ENCODE results near the gene NOD2.

The NOD2 gene

GRCh38 chr16:50731130-50731988 is 38.0 kb downstream of the NOD2 start:
- Histone ChIP-seq H3K4me1 (ENCODE audit: control insufficient read depth, insufficient read depth, low read length) (no peaks in the 10 kb centered on the region), H3K9me3 (ENCODE audit: control insufficient read depth, low read length) (no peaks in the 10 kb centered on the region), H3K36me3 (ENCODE audit: control insufficient read depth, insufficient read depth, low read length) (no peaks in the 10 kb centered on the region), H3K27me3 (ENCODE audit: control insufficient read depth, insufficient read depth, low read length) (no peaks in the 10 kb centered on the region), H3K4me3 (ENCODE audit: low read length) (no peak overlapping the region), H3K9ac (ENCODE audit: low read length) (no peak overlapping the region)

DNA sequence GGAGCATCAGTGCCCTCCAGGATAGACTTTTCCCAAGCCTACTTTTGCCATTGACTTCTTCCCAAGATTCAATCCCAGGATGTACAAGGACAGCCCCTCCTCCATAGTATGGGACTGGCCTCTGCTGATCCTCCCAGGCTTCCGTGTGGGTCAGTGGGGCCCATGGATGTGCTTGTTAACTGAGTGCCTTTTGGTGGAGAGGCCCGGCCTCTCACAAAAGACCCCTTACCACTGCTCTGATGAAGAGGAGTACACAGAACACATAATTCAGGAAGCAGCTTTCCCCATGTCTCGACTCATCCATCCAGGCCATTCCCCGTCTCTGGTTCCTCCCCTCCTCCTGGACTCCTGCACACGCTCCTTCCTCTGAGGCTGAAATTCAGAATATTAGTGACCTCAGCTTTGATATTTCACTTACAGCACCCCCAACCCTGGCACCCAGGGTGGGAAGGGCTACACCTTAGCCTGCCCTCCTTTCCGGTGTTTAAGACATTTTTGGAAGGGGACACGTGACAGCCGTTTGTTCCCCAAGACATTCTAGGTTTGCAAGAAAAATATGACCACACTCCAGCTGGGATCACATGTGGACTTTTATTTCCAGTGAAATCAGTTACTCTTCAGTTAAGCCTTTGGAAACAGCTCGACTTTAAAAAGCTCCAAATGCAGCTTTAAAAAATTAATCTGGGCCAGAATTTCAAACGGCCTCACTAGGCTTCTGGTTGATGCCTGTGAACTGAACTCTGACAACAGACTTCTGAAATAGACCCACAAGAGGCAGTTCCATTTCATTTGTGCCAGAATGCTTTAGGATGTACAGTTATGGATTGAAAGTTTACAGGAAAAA is 38.8 kb downstream of the NOD2 start:
- no peak overlapping the region for H3K4me3 ChIP-seq (ENCODE audit: low read length)
- no peaks in the 10 kb centered on the region for H3K9me3 ChIP-seq (ENCODE audit: control insufficient read depth, low read length)
- no peaks in the 10 kb centered on the region for H3K27me3 ChIP-seq (ENCODE audit: control insufficient read depth, insufficient read depth, low read length)
- H3K4me1 ChIP-seq (ENCODE audit: control insufficient read depth, insufficient read depth, low read length) = no peaks in the 10 kb centered on the region
- no peak overlapping the region for H3K9ac ChIP-seq (ENCODE audit: low read length)
- H3K36me3 ChIP-seq (ENCODE audit: control insufficient read depth, insufficient read depth, low read length) = no peaks in the 10 kb centered on the region

DNA sequence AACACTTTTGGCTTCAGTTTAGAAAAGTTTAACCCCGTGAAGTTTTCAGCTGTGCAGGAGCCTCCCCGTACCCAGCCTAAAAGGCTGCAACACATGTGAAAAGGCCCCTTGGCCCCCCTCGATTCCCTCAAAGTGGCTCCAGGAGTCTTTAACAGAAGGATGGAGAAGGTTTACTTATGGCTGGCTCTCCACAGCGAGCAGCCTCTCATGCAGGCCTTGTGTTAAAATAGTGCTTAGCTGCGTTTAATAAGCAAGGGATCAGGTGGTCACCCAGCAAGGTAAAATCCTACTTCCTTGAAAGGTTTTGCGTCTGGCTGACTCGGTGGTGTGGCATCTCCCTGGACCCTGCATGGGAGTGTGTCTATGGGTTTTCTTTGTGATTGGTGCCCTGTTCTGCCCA is 40.1 kb downstream of the NOD2 start:
- no peaks in the 10 kb centered on the region for H3K36me3 ChIP-seq (ENCODE audit: control insufficient read depth, insufficient read depth, low read length)
- no peaks in the 10 kb centered on the region for H3K9me3 ChIP-seq (ENCODE audit: control insufficient read depth, low read length)
- no peak overlapping the region for H3K9ac ChIP-seq (ENCODE audit: low read length)
- no peaks in the 10 kb centered on the region for H3K27me3 ChIP-seq (ENCODE audit: control insufficient read depth, insufficient read depth, low read length)
- H3K4me1 ChIP-seq (ENCODE audit: control insufficient read depth, insufficient read depth, low read length) = no peaks in the 10 kb centered on the region
- no peak overlapping the region for H3K4me3 ChIP-seq (ENCODE audit: low read length)

DNA sequence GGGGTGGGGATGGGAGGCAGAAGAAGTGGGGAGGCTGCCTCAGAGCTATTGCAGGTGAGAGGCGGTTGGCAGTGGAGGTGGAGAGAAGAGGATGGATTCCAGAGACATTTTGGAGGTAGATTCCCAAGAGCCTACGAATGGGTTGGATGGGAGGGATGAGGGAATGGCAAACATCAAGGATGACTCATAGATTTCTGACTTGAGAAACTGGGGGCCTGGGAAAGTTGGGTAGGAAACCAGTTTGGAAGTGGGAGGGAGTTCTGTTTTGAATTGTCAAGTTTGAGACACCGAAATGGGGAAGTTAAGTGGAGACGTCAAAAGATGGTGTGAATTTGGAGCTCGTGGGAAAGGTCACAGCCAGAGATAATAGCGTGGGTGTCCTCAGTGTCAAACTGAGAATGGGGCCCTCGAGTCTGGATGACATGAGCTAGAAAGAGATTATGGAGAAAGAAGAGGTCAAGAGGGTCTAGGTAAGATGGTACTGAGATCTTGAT is 42.3 kb downstream of the NOD2 start:
- Histone ChIP-seq H3K4me3 (ENCODE audit: low read length) (no peak overlapping the region), H3K36me3 (ENCODE audit: control insufficient read depth, insufficient read depth, low read length) (no peaks in the 10 kb centered on the region), H3K27me3 (ENCODE audit: control insufficient read depth, insufficient read depth, low read length) (no peaks in the 10 kb centered on the region), H3K9ac (ENCODE audit: low read length) (no peak overlapping the region), H3K4me1 (ENCODE audit: control insufficient read depth, insufficient read depth, low read length) (no peaks in the 10 kb centered on the region), H3K9me3 (ENCODE audit: control insufficient read depth, low read length) (no peaks in the 10 kb centered on the region)

DNA sequence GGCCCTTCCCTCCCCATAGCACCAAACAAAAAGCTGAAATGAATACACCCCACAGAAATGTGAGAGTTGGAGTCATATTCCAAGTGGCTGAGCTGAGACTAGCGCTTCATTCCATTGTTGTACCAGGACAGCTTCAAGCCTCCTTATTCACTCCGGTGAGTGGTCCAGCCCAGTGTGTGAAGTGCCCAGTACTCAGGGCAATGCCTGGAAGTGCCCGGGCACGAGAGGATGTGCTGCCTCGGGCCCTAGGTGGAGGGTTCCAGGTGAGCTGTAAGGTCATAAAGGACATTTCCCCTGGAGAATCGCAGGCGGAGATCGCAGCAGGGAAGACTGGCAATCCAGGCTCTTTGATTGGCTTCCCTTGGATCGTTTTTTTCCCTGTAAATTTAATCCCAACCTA is 43.0 kb downstream of the NOD2 start:
- Histone ChIP-seq H3K9me3 (ENCODE audit: control insufficient read depth, low read length) (no peaks in the 10 kb centered on the region), H3K4me3 (ENCODE audit: low read length) (no peak overlapping the region), H3K4me1 (ENCODE audit: control insufficient read depth, insufficient read depth, low read length) (no peaks in the 10 kb centered on the region), H3K27me3 (ENCODE audit: control insufficient read depth, insufficient read depth, low read length) (no peaks in the 10 kb centered on the region), H3K9ac (ENCODE audit: low read length) (no peak overlapping the region), H3K36me3 (ENCODE audit: control insufficient read depth, insufficient read depth, low read length) (no peaks in the 10 kb centered on the region)

- Histone ChIP-seq H3K27me3 (ENCODE audit: control insufficient read depth, insufficient read depth, low read length) (no peaks in the 10 kb centered on the region), H3K9me3 (ENCODE audit: control insufficient read depth, low read length) (no peaks in the 10 kb centered on the region), H3K4me1 (ENCODE audit: control insufficient read depth, insufficient read depth, low read length) (no peaks in the 10 kb centered on the region), H3K36me3 (ENCODE audit: control insufficient read depth, insufficient read depth, low read length) (no peaks in the 10 kb centered on the region), H3K4me3 (ENCODE audit: low read length) (no peak overlapping the region), H3K9ac (ENCODE audit: low read length) (no peak overlapping the region)
Observed at GRCh38 chr16:50737420-50737959, 44.1 kb downstream of the NOD2 start.

DNA sequence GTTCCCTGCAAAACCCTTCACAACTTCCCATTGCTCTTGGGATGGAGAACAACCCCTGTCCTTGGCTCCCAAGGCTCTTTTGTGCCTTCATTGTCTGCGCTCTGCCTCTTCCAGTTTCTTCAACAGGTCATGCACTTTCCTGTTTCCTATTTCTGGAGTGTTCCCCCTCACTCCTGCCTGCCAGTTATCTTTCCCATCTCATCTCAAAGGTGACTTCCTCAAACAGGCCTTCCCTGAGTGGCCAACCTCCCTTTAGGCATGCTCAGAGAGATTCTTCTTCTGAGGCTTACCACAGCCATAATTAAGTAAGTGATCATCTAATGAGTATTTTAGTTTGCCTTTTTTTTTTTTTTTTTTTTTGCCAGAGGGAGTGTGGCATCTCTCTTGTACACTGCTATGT is 45.6 kb downstream of the NOD2 start:
- Histone ChIP-seq H3K4me1 (ENCODE audit: control insufficient read depth, insufficient read depth, low read length) (peaks cover 5% of the 10 kb centered on the region), H3K36me3 (ENCODE audit: control insufficient read depth, insufficient read depth, low read length) (no peaks in the 10 kb centered on the region), H3K4me3 (ENCODE audit: low read length) (no peak overlapping the region), H3K27me3 (ENCODE audit: control insufficient read depth, insufficient read depth, low read length) (no peaks in the 10 kb centered on the region), H3K9me3 (ENCODE audit: control insufficient read depth, low read length) (no peaks in the 10 kb centered on the region), H3K9ac (ENCODE audit: low read length) (no peak overlapping the region)

GRCh38 chr16:50740736-50741135 is 47.3 kb downstream of the NOD2 start:
- no peaks in the 10 kb centered on the region for H3K36me3 ChIP-seq (ENCODE audit: control insufficient read depth, insufficient read depth, low read length)

GRCh38 chr16:50741225-50741780 is 47.9 kb downstream of the NOD2 start:
- Histone ChIP-seq H3K27me3 (ENCODE audit: control insufficient read depth, insufficient read depth, low read length) (no peaks in the 10 kb centered on the region), H3K9me3 (ENCODE audit: control insufficient read depth, low read length) (no peaks in the 10 kb centered on the region), H3K4me3 (ENCODE audit: low read length) (peak overlapping the region; percentile 52), H3K4me1 (ENCODE audit: control insufficient read depth, insufficient read depth, low read length) (peaks cover 5% of the 10 kb centered on the region), H3K36me3 (ENCODE audit: control insufficient read depth, insufficient read depth, low read length) (no peaks in the 10 kb centered on the region), H3K9ac (ENCODE audit: low read length) (peak overlapping the region; percentile 63)

More at GRCh38 chr16:50740736-50741135, 47.3 kb downstream of the NOD2 start:
- Histone ChIP-seq H3K4me3 (ENCODE audit: low read length) (no peak overlapping the region), H3K9ac (ENCODE audit: low read length) (no peak overlapping the region), H3K9me3 (ENCODE audit: control insufficient read depth, low read length) (no peaks in the 10 kb centered on the region), H3K4me1 (ENCODE audit: control insufficient read depth, insufficient read depth, low read length) (peaks cover 5% of the 10 kb centered on the region), H3K27me3 (ENCODE audit: control insufficient read depth, insufficient read depth, low read length) (no peaks in the 10 kb centered on the region)

GRCh38 chr16:50741781-50742575 is 48.6 kb downstream of the NOD2 start, which contains the start of gene CYLD:
TSS of gene CYLD (plus strand) at chr16:50742086. CDS start at chr16:50749699, 7,613 bp downstream.
- peak within 1 kb of the TSS; percentile 71 for H3K4me3 ChIP-seq (ENCODE audit: low read length)
- H3K9me3 ChIP-seq (ENCODE audit: control insufficient read depth, low read length) = no peaks in the 10 kb centered on the region
- H3K9ac ChIP-seq (ENCODE audit: low read length) = peak within 1 kb of the TSS; percentile 88
- H3K4me1 ChIP-seq (ENCODE audit: control insufficient read depth, insufficient read depth, low read length) = peaks cover 5% of the 10 kb centered on the region
- H3K27me3 ChIP-seq (ENCODE audit: control insufficient read depth, insufficient read depth, low read length) = no peaks in the 10 kb centered on the region
- H3K36me3 ChIP-seq (ENCODE audit: control insufficient read depth, insufficient read depth, low read length) = no peaks in the 10 kb centered on the region

GRCh38 chr16:50742576-50743200 is 49.3 kb downstream of the NOD2 start:
- H3K9me3 ChIP-seq (ENCODE audit: control insufficient read depth, low read length) = no peaks in the 10 kb centered on the region
- peak overlapping the region; percentile 88 for H3K9ac ChIP-seq (ENCODE audit: low read length)
- H3K4me1 ChIP-seq (ENCODE audit: control insufficient read depth, insufficient read depth, low read length) = peaks cover 5% of the 10 kb centered on the region
- no peaks in the 10 kb centered on the region for H3K36me3 ChIP-seq (ENCODE audit: control insufficient read depth, insufficient read depth, low read length)
- no peaks in the 10 kb centered on the region for H3K27me3 ChIP-seq (ENCODE audit: control insufficient read depth, insufficient read depth, low read length)
- peak overlapping the region; percentile 71 for H3K4me3 ChIP-seq (ENCODE audit: low read length)
